ENCODE results near the gene SNX13.

DNA sequence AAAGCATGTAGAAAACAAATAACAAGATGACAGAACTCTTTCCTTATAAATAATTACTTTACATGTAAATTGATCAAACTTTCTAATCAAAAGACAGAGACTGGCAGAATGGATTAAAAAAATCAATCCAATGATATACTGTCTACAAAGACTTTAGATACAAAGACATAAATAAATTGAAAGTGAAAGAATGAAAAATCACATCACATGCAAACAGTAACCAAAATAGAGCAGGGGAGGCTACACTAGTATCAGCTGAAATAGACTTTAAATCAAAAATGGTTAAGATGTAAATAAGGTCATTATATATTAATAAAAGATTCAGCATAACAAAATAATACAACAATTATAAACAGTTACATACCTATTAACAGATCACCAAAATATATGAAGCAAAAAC lies 97.3 kb downstream of the SNX13 start:
- TF ChIP-seq, protein P1, sequence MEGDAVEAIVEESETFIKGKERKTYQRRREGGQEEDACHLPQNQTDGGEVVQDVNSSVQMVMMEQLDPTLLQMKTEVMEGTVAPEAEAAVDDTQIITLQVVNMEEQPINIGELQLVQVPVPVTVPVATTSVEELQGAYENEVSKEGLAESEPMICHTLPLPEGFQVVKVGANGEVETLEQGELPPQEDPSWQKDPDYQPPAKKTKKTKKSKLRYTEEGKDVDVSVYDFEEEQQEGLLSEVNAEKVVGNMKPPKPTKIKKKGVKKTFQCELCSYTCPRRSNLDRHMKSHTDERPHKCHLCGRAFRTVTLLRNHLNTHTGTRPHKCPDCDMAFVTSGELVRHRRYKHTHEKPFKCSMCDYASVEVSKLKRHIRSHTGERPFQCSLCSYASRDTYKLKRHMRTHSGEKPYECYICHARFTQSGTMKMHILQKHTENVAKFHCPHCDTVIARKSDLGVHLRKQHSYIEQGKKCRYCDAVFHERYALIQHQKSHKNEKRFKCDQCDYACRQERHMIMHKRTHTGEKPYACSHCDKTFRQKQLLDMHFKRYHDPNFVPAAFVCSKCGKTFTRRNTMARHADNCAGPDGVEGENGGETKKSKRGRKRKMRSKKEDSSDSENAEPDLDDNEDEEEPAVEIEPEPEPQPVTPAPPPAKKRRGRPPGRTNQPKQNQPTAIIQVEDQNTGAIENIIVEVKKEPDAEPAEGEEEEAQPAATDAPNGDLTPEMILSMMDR (IDR thresholded peaks at IDR 0.05; ENCODE audit: extremely low read depth in 1 of 2, insufficient read depth in 1 of 2, low read depth in 1 of 2, low read length in 2 of 2) = no peak
- no peak for TF ChIP-seq EZH2 (IDR thresholded peaks at IDR 0.05; ENCODE audit: borderline replicate concordance, low read depth, low read length, severe bottlenecking)
